Mesenchymal stem cell (in vitro differentiated cells and primary cell): ENCODE results near the gene CACNG6.

Experiments
- DNase-seq: peaks from one replicate; pipeline ENCODE4 v3.0.0-alpha.2; 2013
- H2AFZ ChIP-seq: one replicate; pipeline ENCODE4 v1.6.1; 2013; ENCODE audit warnings: low read depth, mild to moderate bottlenecking, control low read depth, inconsistent platforms, low read length, moderate library complexity
- H2AK5ac ChIP-seq: 2 replicates; pipeline ENCODE4 v1.6.1; 2013; ENCODE audit warnings: low read length, moderate library complexity, mild to moderate bottlenecking, inconsistent platforms; ENCODE audit not compliant: severe bottlenecking
- H2BK120ac ChIP-seq: one replicate; pipeline ENCODE4 v1.6.1; 2013; ENCODE audit warnings: low read depth, mild to moderate bottlenecking, inconsistent platforms, low read length, moderate library complexity
- H2BK12ac ChIP-seq, 2 experiments: one replicate each; pipeline ENCODE4 v1.6.1; 2013; ENCODE audit warnings: inconsistent platforms in 2 of 2, low read length in 2 of 2, mild to moderate bottlenecking in 2 of 2, moderate library complexity in 2 of 2, control low read depth in 1 of 2
- H2BK15ac ChIP-seq: one replicate; pipeline ENCODE4 v1.6.1; 2013; ENCODE audit warnings: mild to moderate bottlenecking, low read depth, inconsistent platforms; ENCODE audit not compliant: poor library complexity, severe bottlenecking
- H2BK5ac ChIP-seq: 2 replicates; pipeline ENCODE4 v1.6.1; 2013; ENCODE audit warnings: low read depth, mild to moderate bottlenecking, low read length, control low read depth, inconsistent platforms; ENCODE audit not compliant: poor library complexity, severe bottlenecking
- H3K14ac ChIP-seq, 2 experiments: one replicate each; pipeline ENCODE4 v1.6.1; 2013; ENCODE audit warnings: inconsistent platforms in 2 of 2, low read length in 2 of 2, control low read depth in 1 of 2, mild to moderate bottlenecking in 1 of 2, moderate library complexity in 1 of 2
- H3K18ac ChIP-seq, 2 experiments: one replicate each; pipeline ENCODE4 v1.6.1; 2013; ENCODE audit warnings: inconsistent platforms in 2 of 2, low read length in 2 of 2, control low read depth in 1 of 2, low read depth in 1 of 2, mild to moderate bottlenecking in 1 of 2
- H3K23ac ChIP-seq, 2 experiments: one replicate each; pipeline ENCODE4 v1.6.1; 2013; ENCODE audit warnings: inconsistent platforms in 2 of 2, low read length in 2 of 2, mild to moderate bottlenecking in 2 of 2, moderate library complexity in 2 of 2, control low read depth in 1 of 2
- H3K27ac ChIP-seq: 2 replicates; pipeline ENCODE4 v1.5.1; 2013; ENCODE audit warnings: mild to moderate bottlenecking, moderate library complexity, low read length, control low read depth, inconsistent platforms; ENCODE audit not compliant: poor library complexity, severe bottlenecking
- H3K27me3 ChIP-seq, 2 experiments: 2 replicates each; pipeline versions ENCODE4 v1.6.1 to v1.7.0; 2013; ENCODE audit warnings: low read length in 2 of 2, mild to moderate bottlenecking in 2 of 2, moderate library complexity in 2 of 2, control low read depth in 1 of 2, inconsistent platforms in 1 of 2; ENCODE audit not compliant: control insufficient read depth in 1 of 2, insufficient read depth in 1 of 2
- H3K36me3 ChIP-seq, 2 experiments: 2 replicates each; pipeline versions ENCODE4 v1.6.1 to v1.7.0; 2013; ENCODE audit warnings: low read length in 2 of 2, control low read depth in 1 of 2, inconsistent platforms in 1 of 2, low read depth in 1 of 2, mild to moderate bottlenecking in 1 of 2; ENCODE audit not compliant: insufficient read depth in 2 of 2, control insufficient read depth in 1 of 2
- H3K4ac ChIP-seq, 2 experiments: one replicate each; pipeline ENCODE4 v1.6.1; 2013; ENCODE audit warnings: inconsistent platforms in 2 of 2, low read length in 2 of 2, mild to moderate bottlenecking in 2 of 2, moderate library complexity in 2 of 2, control low read depth in 1 of 2, low read depth in 1 of 2
- H3K4me1 ChIP-seq: 2 replicates; pipeline ENCODE4 v1.6.1; 2013; ENCODE audit warnings: low read depth, low read length, control low read depth; ENCODE audit not compliant: control insufficient read depth, insufficient read depth
- H3K4me2 ChIP-seq: 2 replicates; pipeline ENCODE4 v1.6.1; 2013; ENCODE audit warnings: low read length, mild to moderate bottlenecking, inconsistent platforms; ENCODE audit not compliant: poor library complexity, severe bottlenecking
- H3K4me3 ChIP-seq, 2 experiments: 2 replicates each; pipeline versions ENCODE4 v1.5.1 to v1.7.0; 2013; ENCODE audit warnings: low read length in 2 of 2, mild to moderate bottlenecking in 2 of 2, control low read depth in 1 of 2, low read depth in 1 of 2; ENCODE audit not compliant: insufficient read depth in 1 of 2
- H3K79me1 ChIP-seq: replicated peaks from 2 replicates; pipeline ENCODE4 v1.6.1; 2013; ENCODE audit warnings: mild to moderate bottlenecking, control low read depth, low read length, inconsistent platforms; ENCODE audit not compliant: poor library complexity, severe bottlenecking
- H3K9ac ChIP-seq: 2 replicates; pipeline ENCODE4 v1.7.0; 2013; ENCODE audit warnings: mild to moderate bottlenecking, low read length, moderate library complexity
- H3K9me3 ChIP-seq: 2 replicates; pipeline ENCODE4 v1.7.0; 2013; ENCODE audit warnings: mild to moderate bottlenecking, low read length; ENCODE audit not compliant: control insufficient read depth
- H4K8ac ChIP-seq: one replicate; pipeline ENCODE4 v1.6.1; 2013; ENCODE audit warnings: inconsistent platforms, mild to moderate bottlenecking, low read length, moderate library complexity
- H4K91ac ChIP-seq: one replicate; pipeline ENCODE4 v1.6.1; 2013; ENCODE audit warnings: mild to moderate bottlenecking, low read length, inconsistent platforms
- WGBS: methylation state at CpG from one replicate; pipeline ENCODE4 v1.1.7; 2013; ENCODE audit warnings: mixed read lengths; 5-methylcytosine and 5-hydroxymethylcytosine counted together

CACNG6 gene

GRCh38 chr19:53944933-53945332, 46.5 kb upstream of the CACNG6 start:
- 83% methylated on average over 4 of the region's 4 CpGs for WGBS
- DNase-seq: no peak
- H3K18ac ChIP-seq: no peak overlapping the region

GRCh38 chr19:53945441-53945840, 46.0 kb upstream of the CACNG6 start:
- Histone ChIP-seq H4K8ac (no peak overlapping the region), H3K27me3 (peaks cover 20 to 57% of the 10 kb centered on the region in 2 experiments), H3K14ac (no peak overlapping the region), H2BK12ac (no peak overlapping the region), H3K23ac (no peak overlapping the region), H3K79me1 (no peaks in the 10 kb centered on the region), H3K4me3 (no peak overlapping the region), H3K27ac (no peak overlapping the region), H3K4ac (no peak overlapping the region), H3K4me1 (no peaks in the 10 kb centered on the region), H2BK5ac (no peak overlapping the region), H3K4me2 (no peak overlapping the region), H2AK5ac (no peak overlapping the region), H3K9me3 (no peaks in the 10 kb centered on the region), H3K9ac (no peak overlapping the region), H3K18ac (no peak overlapping the region), H3K36me3 (no peaks in the 10 kb centered on the region), H2BK120ac (no peak overlapping the region), H2AFZ (no peak overlapping the region), H2BK15ac (no peak overlapping the region), H4K91ac (no peak overlapping the region)
- WGBS: 33% methylated on average over 7 of the region's 9 CpGs
- DNase-seq: no peak

More at GRCh38 chr19:53944933-53945332, 46.5 kb upstream of the CACNG6 start:
- Histone ChIP-seq H4K8ac (no peak overlapping the region), H2BK120ac (no peak overlapping the region), H3K14ac (no peak overlapping the region), H3K9me3 (no peaks in the 10 kb centered on the region), H3K4me3 (no peak overlapping the region), H2AK5ac (no peak overlapping the region), H3K23ac (no peak overlapping the region), H3K4me2 (no peak overlapping the region), H3K4ac (no peak overlapping the region), H2AFZ (no peak overlapping the region), H3K9ac (no peak overlapping the region), H3K27me3 (peaks cover 20 to 62% of the 10 kb centered on the region in 2 experiments), H2BK5ac (no peak overlapping the region), H3K79me1 (no peaks in the 10 kb centered on the region), H4K91ac (no peak overlapping the region), H3K36me3 (no peaks in the 10 kb centered on the region), H2BK15ac (no peak overlapping the region), H3K27ac (no peak overlapping the region), H3K4me1 (no peaks in the 10 kb centered on the region), H2BK12ac (no peak overlapping the region)

- no peak overlapping the region for H3K27ac ChIP-seq
- DNase-seq: no peak
- 100% methylated on average over 1 of the region's 2 CpGs for WGBS
- H3K23ac ChIP-seq: no peak overlapping the region
- no peaks in the 10 kb centered on the region for H3K9me3 ChIP-seq
- H3K9ac ChIP-seq: no peak overlapping the region
- H3K14ac ChIP-seq: no peak overlapping the region
- H3K4me2 ChIP-seq: no peak overlapping the region
- H3K4ac ChIP-seq: no peak overlapping the region
- H2BK5ac ChIP-seq: no peak overlapping the region
- H4K91ac ChIP-seq: no peak overlapping the region
- no peak overlapping the region for H2BK15ac ChIP-seq
- no peaks in the 10 kb centered on the region for H3K4me1 ChIP-seq
- H4K8ac ChIP-seq: no peak overlapping the region
- no peaks in the 10 kb centered on the region for H3K36me3 ChIP-seq
- no peak overlapping the region for H2AFZ ChIP-seq
- H3K27me3 ChIP-seq: peaks cover 20 to 55% of the 10 kb centered on the region in 2 experiments
- H3K4me3 ChIP-seq: no peak overlapping the region
- H2AK5ac ChIP-seq: no peak overlapping the region
- no peak overlapping the region for H2BK120ac ChIP-seq
- H3K18ac ChIP-seq: no peak overlapping the region
- no peak overlapping the region for H2BK12ac ChIP-seq
- H3K79me1 ChIP-seq: no peaks in the 10 kb centered on the region
Measured at GRCh38 chr19:53945998-53946397, 45.4 kb upstream of the CACNG6 start.

GRCh38 chr19:53947624-53948023, 43.8 kb upstream of the CACNG6 start:
- no peaks in the 10 kb centered on the region for H3K4me1 ChIP-seq
- H3K79me1 ChIP-seq: no peaks in the 10 kb centered on the region
- no peak for DNase-seq
- whole genome bisulfite sequencing: 56% methylated on average over 4 of the region's 5 CpGs
- no peak overlapping the region for H3K27ac ChIP-seq
- no peak overlapping the region for H2BK12ac ChIP-seq
- no peak overlapping the region for H3K14ac ChIP-seq
- H4K8ac ChIP-seq: no peak overlapping the region
- no peak overlapping the region for H2BK5ac ChIP-seq
- no peak overlapping the region for H3K4me3 ChIP-seq
- H3K4me2 ChIP-seq: no peak overlapping the region
- peaks cover 6 to 39% of the 10 kb centered on the region in 2 experiments for H3K27me3 ChIP-seq
- no peak overlapping the region for H3K9ac ChIP-seq
- no peak overlapping the region for H2AK5ac ChIP-seq
- no peak overlapping the region for H2BK120ac ChIP-seq
- no peak overlapping the region for H3K18ac ChIP-seq
- no peak overlapping the region for H3K4ac ChIP-seq
- no peak overlapping the region for H3K23ac ChIP-seq
- no peaks in the 10 kb centered on the region for H3K9me3 ChIP-seq
- H2BK15ac ChIP-seq: no peak overlapping the region
- no peak overlapping the region for H2AFZ ChIP-seq
- no peaks in the 10 kb centered on the region for H3K36me3 ChIP-seq
- no peak overlapping the region for H4K91ac ChIP-seq
